Neural progenitor cell (in vitro differentiated cells): Measurements from ENCODE around the gene MPPE1.

Experiments
- CTCF ChIP-seq: fragments of 200-600 bp; sonication (generic); IDR thresholded peaks from 2 replicates; pipeline ENCODE4 v1.5.1; 2017; ENCODE audit warnings: antibody characterized with exemption, mild to moderate bottlenecking
- EZH2 ChIP-seq: fragments of 200-600 bp; sonication (generic); IDR thresholded peaks from 2 replicates; pipeline ENCODE4 v1.6.1; 2017; ENCODE audit warnings: antibody characterized with exemption, mild to moderate bottlenecking, moderate library complexity

DNA sequence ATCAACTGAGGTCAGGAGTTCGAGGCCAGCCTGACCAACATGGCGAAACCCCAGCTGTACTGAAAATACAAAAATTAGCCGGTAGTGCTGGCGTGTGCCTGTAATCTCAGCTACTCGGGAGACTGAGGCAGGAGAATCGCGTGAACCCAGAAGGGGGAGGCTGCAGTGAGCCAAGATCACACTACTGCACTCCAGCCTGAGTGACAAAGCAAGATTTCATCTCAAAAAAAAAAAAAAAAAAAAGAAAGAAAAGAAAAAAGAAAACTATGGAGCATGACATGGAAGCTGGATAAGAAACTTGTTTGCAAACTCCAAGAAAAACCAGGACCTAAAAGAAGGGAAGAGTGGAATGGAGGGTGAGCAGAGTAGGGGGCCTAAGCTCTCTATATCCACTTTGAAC is 58.8 kb downstream of the MPPE1 start:
- TF ChIP-seq EZH2 (no peak), CTCF (no peak)
